Caco-2 (cell line): ENCODE measurements around the gene RBMS2. TPM values are rescaled to one million over a fixed set of nuclear protein-coding genes. Genes with fewer than 3 reads are reported as not detected.

Experiments used
- BruUV-seq: library from RNA; stranded (reverse); fragments of 400-500 nt; replicated peaks from 2 replicates; lab custom pipeline; 2021; lab: Mats Ljungman, UMichigan
- CTCF ChIA-PET: fragments of 300-600 bp; sonication (Branson Sonifier 250); formaldehyde crosslinking; loops from one replicate; lab custom pipeline; 2022; ENCODE audit warnings: antibody characterized with exemption; lab: Charles Lee
- POLR2A ChIA-PET: fragments of 300-600 bp; sonication (Branson Sonifier 250); formaldehyde crosslinking; loops from one replicate; lab custom pipeline; 2022; ENCODE audit warnings: antibody characterized with exemption; lab: Charles Lee
- DNase-seq, 2 experiments: peaks; one replicate each; pipeline versions ENCODE4 v3.0.0 to v3.0.0-alpha.2; 2020 to 2022
- H3K27me3 ChIP-seq: replicated peaks from 2 replicates; pipeline ENCODE4 v1.6.0; 2011; ENCODE audit warnings: low read length; ENCODE audit not compliant: control insufficient read depth, insufficient read depth
- H3K36me3 ChIP-seq: 2 replicates; pipeline ENCODE4 v1.5.1; 2011; ENCODE audit warnings: low read length; ENCODE audit not compliant: control insufficient read depth, insufficient read depth
- H3K4me1 ChIP-seq: fragments of 250-450 bp; sonication (Bioruptor Pico); 2 replicates; pipeline ENCODE4 v1.5.1; 2020; ENCODE audit warnings: mild to moderate bottlenecking
- H3K4me3 ChIP-seq: 2 replicates; pipeline ENCODE4 v1.5.1; 2011; ENCODE audit warnings: low read depth, mild to moderate bottlenecking, control low read depth, low read length
- H3K9me3 ChIP-seq: fragments of 250-450 bp; sonication (Bioruptor Pico); 2 replicates; pipeline ENCODE4 v1.5.1; 2020; ENCODE audit warnings: mild to moderate bottlenecking, moderate library complexity
- H3K27ac Mint-ChIP-seq: one replicate; pipeline ENCODE4 v1.8.0; 2022; ENCODE audit warnings: mixed read lengths; ENCODE audit not compliant: unreplicated experiment
- H3K27me3 Mint-ChIP-seq: one replicate; pipeline ENCODE4 v1.8.0; 2022; ENCODE audit warnings: mixed read lengths; ENCODE audit not compliant: insufficient read depth, unreplicated experiment
- H3K36me3 Mint-ChIP-seq: one replicate; pipeline ENCODE4 v1.8.0; 2022; ENCODE audit warnings: mild to moderate bottlenecking, mixed read lengths; ENCODE audit not compliant: insufficient read depth, unreplicated experiment
- H3K4me1 Mint-ChIP-seq: one replicate; pipeline ENCODE4 v1.8.0; 2022; ENCODE audit warnings: low read depth, mixed read lengths; ENCODE audit not compliant: unreplicated experiment
- H3K4me3 Mint-ChIP-seq: one replicate; pipeline ENCODE4 v1.8.0; 2022; ENCODE audit warnings: mild to moderate bottlenecking, moderate library complexity, mixed read lengths; ENCODE audit not compliant: unreplicated experiment
- H3K9me3 Mint-ChIP-seq: one replicate; pipeline ENCODE4 v1.8.0; 2022; ENCODE audit warnings: mixed read lengths; ENCODE audit not compliant: unreplicated experiment
- intact Hi-C: fragments of 100-400 bp; cut with micrococcal nuclease; formaldehyde crosslinking; loops from one replicate; pipeline ENCODE4 v1.10.0; 2022; ENCODE audit not compliant: unreplicated experiment
- total RNA-seq: library from RNA; stranded (reverse); gene quantifications from 2 replicates; pipeline ENCODE4 v1.2.3, GENCODE V29; 2022
- TF ChIP-seq, protein P1 (sequence below), 2 experiments: fragments of 200-600 bp in 1 of 2; IDR thresholded peaks; 1 replicate in 1 of 2; 2 replicates in 1 of 2; pipeline versions ENCODE4 v1.5.1 to v1.8.0; 2011 to 2022; ENCODE audit warnings: antibody characterized with exemption in 1 of 2, control low read depth in 1 of 2, inconsistent platforms in 1 of 2, low read depth in 1 of 2, low read length in 1 of 2, mild to moderate bottlenecking in 1 of 2, moderate library complexity in 1 of 2; ENCODE audit not compliant: insufficient read depth in 1 of 2, severe bottlenecking in 1 of 2, unreplicated experiment in 1 of 2

Gene RBMS2
- total RNA-seq, 1 experiment from 2014 or later: 39.5 TPM

DNA sequence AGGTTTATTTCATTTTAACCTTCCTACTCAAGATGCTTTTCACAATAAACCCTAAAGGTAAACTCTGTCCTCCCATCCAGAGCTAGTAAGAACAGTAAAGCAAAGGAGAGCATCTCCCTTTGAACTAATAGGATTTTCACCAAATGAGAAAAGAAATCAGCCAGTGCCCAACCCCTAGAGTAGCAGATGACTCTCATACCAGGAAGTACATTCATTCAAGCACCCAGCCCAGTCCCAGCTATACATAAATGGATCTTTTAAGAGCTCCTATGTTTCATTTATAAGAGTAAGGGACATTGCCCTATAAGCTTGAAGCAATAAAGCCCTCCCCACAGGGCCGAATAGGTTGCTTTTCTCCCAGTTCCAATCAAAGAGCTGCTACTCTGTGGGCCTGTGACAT lies 100.9 kb downstream of the RBMS2 start:
- DNase-seq: no peak
- H3K36me3 Mint-ChIP-seq: peaks cover 56% of the 10 kb centered on the region
- ChIA-PET POLR2A (interaction anchor here (1.0 kb wide), 1 partner anchor 21 kb away, joined by 3 read pairs; no protein-coding TSS in a partner anchor), CTCF (no interaction called here)
- no peaks in the 10 kb centered on the region for H3K9me3 Mint-ChIP-seq
- TF ChIP-seq, protein P1, sequence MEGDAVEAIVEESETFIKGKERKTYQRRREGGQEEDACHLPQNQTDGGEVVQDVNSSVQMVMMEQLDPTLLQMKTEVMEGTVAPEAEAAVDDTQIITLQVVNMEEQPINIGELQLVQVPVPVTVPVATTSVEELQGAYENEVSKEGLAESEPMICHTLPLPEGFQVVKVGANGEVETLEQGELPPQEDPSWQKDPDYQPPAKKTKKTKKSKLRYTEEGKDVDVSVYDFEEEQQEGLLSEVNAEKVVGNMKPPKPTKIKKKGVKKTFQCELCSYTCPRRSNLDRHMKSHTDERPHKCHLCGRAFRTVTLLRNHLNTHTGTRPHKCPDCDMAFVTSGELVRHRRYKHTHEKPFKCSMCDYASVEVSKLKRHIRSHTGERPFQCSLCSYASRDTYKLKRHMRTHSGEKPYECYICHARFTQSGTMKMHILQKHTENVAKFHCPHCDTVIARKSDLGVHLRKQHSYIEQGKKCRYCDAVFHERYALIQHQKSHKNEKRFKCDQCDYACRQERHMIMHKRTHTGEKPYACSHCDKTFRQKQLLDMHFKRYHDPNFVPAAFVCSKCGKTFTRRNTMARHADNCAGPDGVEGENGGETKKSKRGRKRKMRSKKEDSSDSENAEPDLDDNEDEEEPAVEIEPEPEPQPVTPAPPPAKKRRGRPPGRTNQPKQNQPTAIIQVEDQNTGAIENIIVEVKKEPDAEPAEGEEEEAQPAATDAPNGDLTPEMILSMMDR (IDR thresholded peaks at IDR 0.05; ENCODE audit: insufficient read depth in 1 of 2, low read depth in 1 of 2, low read length in 1 of 2, severe bottlenecking in 1 of 2, unreplicated experiment in 1 of 2): no peak
- intact Hi-C loops: no loop called here
- H3K27me3 ChIP-seq: no peaks in the 10 kb centered on the region
- H3K36me3 ChIP-seq: no peaks in the 10 kb centered on the region; the same call in 1 of the 2 replicates
- no TSS peak for BruUV-seq
- H3K4me1 Mint-ChIP-seq: no peaks in the 10 kb centered on the region
- H3K4me3 ChIP-seq: no peak overlapping the region
- H3K4me3 Mint-ChIP-seq: no peak overlapping the region
- no peaks in the 10 kb centered on the region for H3K27me3 Mint-ChIP-seq
- no peaks in the 10 kb centered on the region for H3K9me3 ChIP-seq
- H3K4me1 ChIP-seq: no peaks in the 10 kb centered on the region
- H3K27ac Mint-ChIP-seq: no peak overlapping the region

DNA sequence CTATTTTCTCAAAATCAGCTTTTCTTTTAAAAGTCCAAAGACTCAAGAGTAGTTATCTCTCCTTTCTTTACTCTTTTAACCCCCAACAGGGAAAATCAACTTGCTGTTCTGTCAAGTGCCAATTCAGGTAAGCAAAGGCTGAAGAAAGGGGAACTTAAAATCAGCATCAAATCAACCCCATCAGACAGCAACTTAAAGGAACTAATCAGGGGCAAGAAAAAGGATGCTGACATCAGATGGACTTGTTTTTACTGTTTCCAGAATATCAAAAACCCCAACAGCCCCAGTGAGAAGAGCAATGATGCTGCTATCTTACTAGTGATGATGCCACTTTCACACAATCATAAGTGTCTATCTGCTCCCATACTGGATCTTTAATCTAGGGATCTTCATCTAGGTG lies 105.1 kb downstream of the RBMS2 start:
- ChIA-PET CTCF (no interaction called here), POLR2A (no interaction called here)
- Histone ChIP-seq H3K4me3 (no peak overlapping the region), H3K27me3 (no peaks in the 10 kb centered on the region), H3K9me3 (no peaks in the 10 kb centered on the region), H3K4me1 (peaks cover 6% of the 10 kb centered on the region; the same call in 1 of the 2 replicates), H3K36me3 (no peaks in the 10 kb centered on the region; the same call in 1 of the 2 replicates)
- Mint-ChIP-seq H3K4me1 (peaks cover 10% of the 10 kb centered on the region), H3K27me3 (no peaks in the 10 kb centered on the region), H3K4me3 (no peak overlapping the region), H3K9me3 (no peaks in the 10 kb centered on the region), H3K27ac (no peak overlapping the region), H3K36me3 (peaks cover 60% of the 10 kb centered on the region)
- no peak for DNase-seq
- BruUV-seq: no TSS peak
- TF ChIP-seq, protein P1 (IDR thresholded peaks at IDR 0.05; ENCODE audit: insufficient read depth in 1 of 2, low read depth in 1 of 2, low read length in 1 of 2, severe bottlenecking in 1 of 2, unreplicated experiment in 1 of 2): no peak
- intact Hi-C loops: no loop called here

DNA sequence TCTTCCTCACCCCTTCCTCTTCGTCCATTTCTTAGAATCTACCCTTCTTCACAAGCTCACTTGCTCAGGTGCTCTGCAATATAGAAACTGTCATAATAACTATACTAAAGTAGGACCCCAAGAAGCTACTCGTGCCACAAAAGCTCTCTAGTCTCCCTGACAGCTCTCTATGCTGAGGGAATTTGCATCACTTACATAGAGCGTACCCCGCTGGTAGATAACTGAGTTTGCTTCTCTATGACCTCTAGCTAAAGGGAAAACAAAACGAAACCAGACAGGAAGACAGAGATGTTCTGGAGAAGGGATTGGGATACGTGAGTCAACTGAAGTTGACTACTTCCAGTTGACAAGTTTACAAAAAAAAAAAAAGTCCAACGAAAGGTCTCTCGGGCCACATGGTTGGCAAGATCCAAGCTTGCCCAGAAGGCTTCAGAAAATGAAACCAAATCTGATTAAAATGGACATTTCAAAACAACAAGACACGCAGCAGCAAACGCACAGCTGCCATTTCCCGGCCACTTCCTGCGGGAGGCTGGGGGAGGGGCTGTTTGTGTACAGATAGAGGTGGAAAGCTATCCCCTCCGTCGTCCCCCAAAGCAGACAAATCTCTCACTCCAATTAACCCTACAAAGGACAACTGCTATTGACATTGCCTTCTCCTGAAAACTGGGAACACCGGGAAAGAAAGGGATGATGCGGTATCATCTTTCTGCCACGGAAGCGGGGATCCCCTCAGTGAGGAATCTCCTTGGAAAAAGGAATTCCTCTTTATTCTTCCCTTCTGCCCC lies 107.2 kb downstream of the RBMS2 start:
- BruUV-seq: TSS peak; percentile 22
- Histone ChIP-seq H3K36me3 (no peaks in the 10 kb centered on the region; the same call in 1 of the 2 replicates), H3K27me3 (no peaks in the 10 kb centered on the region), H3K4me1 (peaks cover 28% of the 10 kb centered on the region), H3K4me3 (peak overlapping the region; percentile 95), H3K9me3 (no peaks in the 10 kb centered on the region)
- peaks cover 17% of the 10 kb centered on the region for H3K4me1 Mint-ChIP-seq
- no peaks in the 10 kb centered on the region for H3K9me3 Mint-ChIP-seq
- no peaks in the 10 kb centered on the region for H3K27me3 Mint-ChIP-seq
- intact Hi-C loops: no loop called here
- peak overlapping the region; percentile 78 for H3K4me3 Mint-ChIP-seq
- H3K27ac Mint-ChIP-seq: peak overlapping the region; percentile 46
- TF ChIP-seq, protein P1 (IDR thresholded peaks at IDR 0.05; ENCODE audit: insufficient read depth in 1 of 2, low read depth in 1 of 2, low read length in 1 of 2, severe bottlenecking in 1 of 2, unreplicated experiment in 1 of 2): no peak
- CTCF ChIA-PET: interaction anchor here (0.6 to 1.2 kb wide), 7 partner anchors 8 to 483 kb away, joined by 3 to 8 read pairs (median 4); partner anchors contain the start of genes RBMS2 and STAT6
- POLR2A ChIA-PET: interaction anchor here (0.6 to 1.4 kb wide), 4 partner anchors 8 to 108 kb away, joined by 3 to 8 read pairs (median 6); no protein-coding TSS in a partner anchor
- DNase-seq: peak in 1 of 2 experiments; percentile 42
- H3K36me3 Mint-ChIP-seq: peaks cover 57% of the 10 kb centered on the region
